HG03066 (cell line): ENCODE results near the gene SMCO1.
"Not testable (repeated sequence)": the region's sequence is repeated elsewhere in the genome, so short reads cannot be mapped to it uniquely, and the experiment has no call there.

Source experiments
- ATAC-seq: cut with Tn5 transposase; IDR thresholded peaks from one replicate; pipeline ENCODE4 v1.9.1; 2021; ENCODE audit warnings: low read depth; ENCODE audit not compliant: unreplicated experiment

SMCO1 gene

DNA sequence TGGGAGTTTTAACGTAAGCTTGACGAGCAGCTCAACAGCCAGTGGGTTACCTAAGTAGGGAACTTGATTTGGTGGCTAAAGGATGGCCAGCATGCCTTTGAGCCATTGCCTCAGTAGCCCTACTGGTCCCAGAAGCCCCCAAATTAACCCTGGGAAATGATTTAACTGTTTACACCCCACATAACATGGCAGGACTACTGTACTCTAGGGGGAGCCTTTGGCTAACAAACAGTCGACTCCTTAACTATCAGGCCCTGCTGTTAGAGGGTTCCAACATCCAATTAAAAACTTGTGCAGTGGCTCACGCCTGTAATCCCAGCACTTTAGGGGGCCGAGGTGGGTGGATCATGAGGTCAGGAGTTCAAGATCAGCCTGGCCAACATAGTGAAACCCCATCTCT is 9.4 kb upstream of the SMCO1 start:
- ATAC-seq: no peak

- no peak for ATAC-seq
Observed at GRCh38 chr3:196523841-196524240, 8.7 kb upstream of the SMCO1 start.

- not testable (repeated sequence) for ATAC-seq
Observed at GRCh38 chr3:196521291-196521690, 6.1 kb upstream of the SMCO1 start.

GRCh38 chr3:196519718-196520082 is 4.6 kb upstream of the SMCO1 start:
- no peak for ATAC-seq

DNA sequence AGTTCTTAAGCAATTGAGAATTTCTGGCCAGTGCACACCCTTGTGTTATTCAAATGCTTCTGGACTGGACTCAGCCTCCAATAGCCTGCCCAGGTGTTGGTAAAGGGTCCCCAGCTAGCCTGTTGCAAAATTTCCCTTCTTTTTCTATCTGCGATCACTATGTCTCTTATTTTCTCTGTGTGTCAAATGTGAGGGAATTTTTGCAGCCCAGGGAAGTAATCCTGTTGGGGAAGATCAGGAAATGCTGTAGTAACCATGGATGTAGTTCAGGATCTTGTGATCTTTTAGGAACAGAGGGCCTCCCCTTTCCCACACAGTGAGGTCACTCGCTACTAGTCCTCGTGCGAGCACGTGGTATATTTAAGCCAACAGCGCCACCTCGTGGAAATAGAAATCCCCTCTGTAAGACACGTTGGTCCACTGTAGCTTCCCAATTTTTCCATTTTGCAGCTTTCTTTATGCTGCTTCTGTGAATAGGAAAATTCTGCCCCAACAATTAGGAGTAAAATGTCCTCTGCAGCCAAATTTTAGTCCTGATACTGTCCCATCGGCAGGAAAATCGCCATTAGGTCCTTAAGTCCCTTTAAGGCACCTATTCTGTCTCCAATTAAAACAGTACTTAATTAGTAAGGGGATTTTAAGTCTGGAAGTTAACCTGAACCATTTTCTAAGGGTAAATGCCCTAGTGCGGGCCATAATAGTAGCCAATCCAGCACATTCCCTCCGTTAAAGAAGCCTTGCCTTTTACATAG is 4.0 kb upstream of the SMCO1 start:
- ATAC-seq: no peak

- ATAC-seq: no peak
Observed at GRCh38 chr3:196517919-196518318, 2.8 kb upstream of the SMCO1 start.

GRCh38 chr3:196517162-196517800 is 2.1 kb upstream of the SMCO1 start:
- no peak for ATAC-seq

GRCh38 chr3:196514350-196514716 is 813 bp downstream of the SMCO1 start:
- ATAC-seq: no peak

- no peak for ATAC-seq
Observed at GRCh38 chr3:196513697-196514349, 1.3 kb downstream of the SMCO1 start.

GRCh38 chr3:196511646-196512425 is 3.3 kb downstream of the SMCO1 start:
- not testable (repeated sequence) for ATAC-seq

GRCh38 chr3:196511108-196511507 is 4.0 kb downstream of the SMCO1 start:
- ATAC-seq: not testable (repeated sequence)

DNA sequence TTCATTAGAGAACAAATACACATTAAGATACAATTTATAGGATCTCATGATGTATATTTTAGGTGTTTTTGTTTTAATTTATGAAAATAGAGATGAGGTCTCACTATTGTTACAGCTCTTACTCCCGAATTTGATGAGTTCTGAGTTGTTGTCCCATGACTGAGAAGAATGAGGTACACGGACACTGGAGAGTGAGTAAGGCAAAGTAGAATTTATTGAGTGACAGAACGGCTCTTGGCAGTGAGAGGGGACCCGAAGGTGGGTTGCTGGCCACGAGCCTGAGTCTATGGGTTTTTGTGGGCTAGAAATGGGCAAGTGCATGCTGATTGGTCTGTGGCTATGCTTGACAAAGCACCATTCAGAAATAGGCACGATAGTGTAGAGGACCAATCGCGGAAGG is 8.5 kb downstream of the SMCO1 start:
- no peak for ATAC-seq

DNA sequence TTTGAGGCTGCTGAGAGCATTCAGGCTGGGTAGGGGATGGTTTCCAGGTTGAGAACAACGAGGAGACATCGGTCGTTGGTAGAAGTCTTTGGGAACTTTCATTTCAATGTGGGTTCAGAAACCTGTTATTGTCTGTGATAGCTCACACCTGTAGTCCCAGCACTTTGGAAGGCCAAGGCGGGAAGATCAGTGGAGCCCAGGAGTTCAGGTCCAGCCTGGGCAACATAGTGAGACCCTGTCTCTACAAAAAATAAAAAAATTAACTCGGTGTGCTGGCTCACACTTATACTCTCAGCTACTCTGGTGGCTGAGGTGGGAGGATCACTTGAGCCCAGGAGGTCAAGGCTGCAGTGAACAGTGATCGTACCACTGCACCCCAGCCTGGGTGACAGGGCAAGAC is 10.6 kb downstream of the SMCO1 start:
- ATAC-seq: no peak

GRCh38 chr3:196504077-196504398 is 11.1 kb downstream of the SMCO1 start:
- ATAC-seq: not testable (repeated sequence)

DNA sequence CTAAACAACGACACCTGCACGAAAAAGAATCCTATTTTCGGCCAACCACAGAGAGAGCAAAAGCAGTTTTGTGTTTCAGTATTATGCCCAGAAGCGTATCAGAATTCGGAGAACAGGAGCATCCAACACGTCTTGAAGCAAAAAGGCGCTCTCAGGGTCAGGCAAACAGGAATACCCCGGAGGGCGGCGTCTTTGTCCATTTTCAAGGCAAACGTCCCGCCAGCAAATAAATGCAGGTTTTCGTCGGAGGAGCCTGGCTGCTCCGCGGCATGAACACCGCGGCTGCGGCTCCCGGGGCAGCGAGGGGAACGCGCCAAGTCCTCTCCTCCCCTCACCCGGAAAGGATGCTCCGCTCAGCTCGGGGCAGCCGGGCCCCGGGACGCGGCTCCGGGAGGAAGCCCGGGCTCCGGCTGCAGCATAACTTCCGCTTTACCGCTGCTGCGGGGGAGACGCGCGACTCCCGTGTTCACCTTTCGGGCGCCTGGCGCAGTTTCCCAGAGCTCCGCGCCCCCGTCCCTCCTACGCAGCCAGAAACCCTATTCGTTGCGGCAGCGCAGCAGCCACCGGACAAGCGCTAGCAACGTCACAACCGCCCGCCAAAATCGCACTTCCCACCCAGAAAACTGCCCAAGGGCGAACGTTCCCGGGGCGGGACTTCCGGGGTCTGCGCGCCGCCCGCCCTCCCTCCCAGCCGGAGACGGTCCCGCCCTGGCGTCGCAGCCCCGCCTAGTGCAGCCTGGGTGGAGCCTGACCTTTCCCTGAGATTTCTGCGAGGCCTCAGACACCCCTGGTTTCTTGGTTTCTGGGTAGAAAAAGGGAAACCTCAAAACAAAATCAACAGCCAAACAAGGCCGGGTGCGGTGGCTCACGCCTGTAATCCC is 11.7 kb downstream of the SMCO1 start, which contains the start of gene RNF168:
RNF168 (minus strand) TSS at position 573 of the 881 bp plus-strand sequence. CDS start 595 bp downstream, outside the sequence.
- ATAC-seq: peak; percentile 70

DNA sequence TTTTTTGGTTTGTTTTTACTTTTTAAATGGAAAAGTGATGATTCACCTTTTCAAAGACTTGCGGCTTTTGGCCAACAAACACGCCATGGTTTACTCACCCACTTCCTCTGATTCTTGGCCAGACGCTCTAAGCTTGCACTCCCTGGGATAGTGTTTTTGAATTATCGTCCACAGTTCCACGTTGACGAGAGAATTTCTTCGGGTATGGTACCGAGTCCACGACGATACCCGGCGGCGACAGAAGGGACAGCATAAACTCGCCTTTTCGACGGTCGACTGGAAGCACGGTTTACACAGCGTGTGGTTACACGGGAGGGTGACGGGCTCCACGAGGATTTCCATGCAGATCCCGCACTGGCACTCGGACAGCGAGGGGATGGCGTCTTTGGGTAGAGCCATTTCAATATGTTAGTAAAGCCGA is 12.4 kb downstream of the SMCO1 start:
- ATAC-seq: peak; percentile 2

GRCh38 chr3:196501316-196502044 is 13.7 kb downstream of the SMCO1 start:
- no peak for ATAC-seq

DNA sequence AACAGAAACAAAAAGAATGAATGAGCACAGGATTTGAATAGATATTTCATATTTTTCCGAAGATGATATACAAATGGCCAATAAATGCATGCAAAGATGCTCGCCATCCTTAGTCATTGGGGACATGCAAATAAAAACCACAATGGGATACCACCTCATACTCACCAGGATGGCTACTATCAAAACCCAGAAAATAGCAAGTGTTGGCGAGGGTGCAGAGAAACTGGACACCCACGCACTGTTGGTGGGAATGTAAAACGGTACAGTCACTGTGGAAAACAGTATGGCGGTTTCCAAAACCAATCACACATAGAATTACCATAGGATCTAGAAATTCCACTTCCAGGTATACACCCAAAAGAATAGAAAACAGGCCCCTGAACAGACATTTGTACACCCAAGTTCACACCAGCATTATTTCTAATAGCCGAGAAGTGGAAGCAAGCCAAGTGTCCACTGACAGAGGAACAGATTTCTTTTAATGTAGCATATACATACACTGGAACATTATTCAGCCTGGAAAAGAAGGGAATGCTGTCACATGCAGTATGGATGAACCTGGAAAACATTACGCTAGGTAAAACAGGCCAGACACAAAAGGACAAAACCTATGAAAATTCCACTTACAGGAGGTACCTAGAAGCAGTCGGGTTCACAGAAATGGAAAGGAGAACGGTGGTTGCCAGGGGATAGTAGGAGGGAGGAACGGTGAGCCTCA is 15.2 kb downstream of the SMCO1 start:
- ATAC-seq: no peak

GRCh38 chr3:196499061-196499460 is 16.1 kb downstream of the SMCO1 start:
- no peak for ATAC-seq
